ENCODE data around the gene PHEX.

Gene PHEX

GRCh38 chrX:22105971-22106370 is 73.8 kb downstream of the PHEX start:
- Mint-ChIP-seq H3K4me1 (ENCODE audit: low read depth) (peaks cover 18% of the 10 kb centered on the region), H3K27ac (no peak overlapping the region), H3K9me3 (no peaks in the 10 kb centered on the region), H3K4me3 (no peak overlapping the region), H3K36me3 (ENCODE audit: low read depth) (peaks cover 26% of the 10 kb centered on the region), H3K27me3 (no peaks in the 10 kb centered on the region)

GRCh38 chrX:22109442-22109841 is 77.3 kb downstream of the PHEX start:
- no peak overlapping the region for H3K4me3 Mint-ChIP-seq
- H3K27ac Mint-ChIP-seq: no peak overlapping the region
- H3K9me3 Mint-ChIP-seq: no peaks in the 10 kb centered on the region
- H3K4me1 Mint-ChIP-seq (ENCODE audit: low read depth): peaks cover 6% of the 10 kb centered on the region
- H3K27me3 Mint-ChIP-seq: no peaks in the 10 kb centered on the region
- H3K36me3 Mint-ChIP-seq (ENCODE audit: low read depth): peaks cover 14% of the 10 kb centered on the region

GRCh38 chrX:22110729-22111494 is 78.8 kb downstream of the PHEX start:
- Mint-ChIP-seq H3K27me3 (no peaks in the 10 kb centered on the region), H3K27ac (no peak overlapping the region), H3K4me3 (no peak overlapping the region), H3K9me3 (no peaks in the 10 kb centered on the region), H3K4me1 (ENCODE audit: low read depth) (peaks cover 5% of the 10 kb centered on the region), H3K36me3 (ENCODE audit: low read depth) (peaks cover 15% of the 10 kb centered on the region)

DNA sequence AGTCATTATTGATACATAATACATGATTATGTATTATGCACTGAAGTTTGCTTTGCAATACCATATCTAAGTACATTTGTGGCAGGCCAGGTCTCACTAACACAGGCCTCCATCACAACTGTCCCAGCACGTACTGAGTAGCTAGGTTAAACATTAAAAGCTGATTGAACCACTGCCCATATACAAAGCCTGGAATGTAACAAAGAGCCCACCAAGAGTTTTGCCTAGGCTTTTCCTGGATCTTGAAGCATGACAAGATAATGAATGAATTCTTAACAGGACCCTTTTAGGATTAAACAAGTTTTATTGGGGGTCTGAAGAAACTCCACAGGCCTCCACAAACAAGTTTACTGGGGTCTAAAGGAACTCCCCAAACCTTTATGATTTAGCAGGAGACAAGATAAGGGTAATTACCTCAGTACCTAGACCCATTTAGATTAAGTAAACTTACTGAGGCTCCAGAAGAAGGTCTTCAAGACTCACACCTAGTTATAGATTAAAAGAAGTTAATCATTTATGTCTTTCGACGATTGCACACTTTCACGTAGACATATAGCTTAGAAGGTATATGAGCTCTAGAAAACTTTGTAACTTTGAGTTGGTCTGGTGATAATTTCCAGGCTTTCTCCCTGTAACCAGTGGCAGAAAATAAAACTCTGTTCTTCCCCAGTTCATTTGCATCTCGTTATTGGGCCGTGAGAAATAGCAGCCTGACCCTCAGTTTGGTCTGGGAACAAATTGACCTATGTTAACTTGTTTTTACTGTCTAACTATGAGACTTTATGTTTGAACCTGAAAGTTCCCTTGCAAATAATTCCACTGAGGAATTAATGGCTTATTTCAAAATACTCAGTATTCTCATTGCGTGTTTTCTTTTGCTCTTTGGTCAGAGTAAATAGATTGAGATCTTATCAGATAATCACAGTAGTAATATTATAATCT is 84.8 kb downstream of the PHEX start:
- H3K4me1 Mint-ChIP-seq (ENCODE audit: low read depth): peaks cover 4% of the 10 kb centered on the region
- H3K27me3 Mint-ChIP-seq: no peaks in the 10 kb centered on the region
- no peaks in the 10 kb centered on the region for H3K9me3 Mint-ChIP-seq
- H3K36me3 Mint-ChIP-seq (ENCODE audit: low read depth): peaks cover 22% of the 10 kb centered on the region
- no peak overlapping the region for H3K4me3 Mint-ChIP-seq
- H3K27ac Mint-ChIP-seq: no peak overlapping the region

DNA sequence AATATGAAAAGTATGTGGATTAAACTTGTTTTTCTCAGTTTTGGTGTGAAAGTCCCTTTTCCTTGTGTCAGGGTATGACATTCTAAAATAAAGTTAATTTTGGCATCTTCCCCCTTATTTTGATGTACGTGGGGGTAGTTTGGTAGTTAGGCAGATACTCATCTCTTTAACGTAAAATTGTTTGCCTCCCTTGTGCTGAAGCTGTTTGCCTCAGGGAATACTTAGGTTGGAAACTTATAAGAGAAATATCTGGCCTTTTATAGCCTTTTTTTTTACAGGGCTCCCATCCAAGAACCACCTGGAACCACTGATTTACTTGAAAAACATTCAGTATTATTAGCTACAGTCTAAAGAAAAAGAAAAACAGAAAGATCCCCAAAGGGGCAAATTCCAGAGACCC is 85.5 kb downstream of the PHEX start:
- no peaks in the 10 kb centered on the region for H3K27me3 Mint-ChIP-seq
- H3K27ac Mint-ChIP-seq: no peak overlapping the region
- H3K36me3 Mint-ChIP-seq (ENCODE audit: low read depth): peaks cover 22% of the 10 kb centered on the region
- no peak overlapping the region for H3K4me3 Mint-ChIP-seq
- no peaks in the 10 kb centered on the region for H3K9me3 Mint-ChIP-seq
- H3K4me1 Mint-ChIP-seq (ENCODE audit: low read depth): peaks cover 4% of the 10 kb centered on the region

DNA sequence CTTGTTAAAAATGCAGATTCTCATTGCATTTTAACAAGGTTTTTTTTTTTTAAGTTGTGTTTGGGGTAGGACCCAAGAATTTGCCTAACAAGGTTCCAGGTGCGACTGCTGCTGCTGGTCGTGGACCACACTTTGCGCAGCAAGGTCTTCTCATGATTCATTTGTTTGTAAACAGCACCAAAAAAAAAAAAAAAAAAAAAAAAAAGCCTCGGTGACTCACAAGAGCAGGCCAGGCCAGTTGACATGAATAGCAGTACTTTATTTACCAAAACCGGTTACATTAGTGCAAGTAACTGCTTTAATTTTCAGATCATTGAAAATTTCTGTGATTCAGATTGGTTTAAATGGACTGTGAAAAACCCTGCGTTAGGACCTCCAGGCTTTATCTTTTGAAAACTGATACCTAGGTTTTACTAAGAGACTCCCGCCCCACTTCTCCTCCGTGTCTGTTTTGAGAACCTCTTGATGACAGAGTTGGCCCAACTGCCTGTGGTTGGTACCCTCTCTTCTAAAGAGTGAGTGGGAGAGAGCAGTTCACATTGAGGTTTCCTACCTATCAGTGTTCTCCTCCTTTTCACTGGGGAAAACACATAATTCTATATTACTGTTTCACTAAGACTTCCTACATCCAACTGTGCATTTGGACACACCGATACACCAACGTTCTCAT is 86.2 kb downstream of the PHEX start:
- H3K4me1 Mint-ChIP-seq (ENCODE audit: low read depth): peaks cover 4% of the 10 kb centered on the region
- H3K27ac Mint-ChIP-seq: no peak overlapping the region
- no peak overlapping the region for H3K4me3 Mint-ChIP-seq
- no peaks in the 10 kb centered on the region for H3K9me3 Mint-ChIP-seq
- H3K36me3 Mint-ChIP-seq (ENCODE audit: low read depth): peaks cover 22% of the 10 kb centered on the region
- H3K27me3 Mint-ChIP-seq: no peaks in the 10 kb centered on the region

- no peak overlapping the region for H3K4me3 Mint-ChIP-seq
- peaks cover 5% of the 10 kb centered on the region for H3K4me1 Mint-ChIP-seq (ENCODE audit: low read depth)
- H3K36me3 Mint-ChIP-seq (ENCODE audit: low read depth): peaks cover 10% of the 10 kb centered on the region
- H3K9me3 Mint-ChIP-seq: no peaks in the 10 kb centered on the region
- no peak overlapping the region for H3K27ac Mint-ChIP-seq
- H3K27me3 Mint-ChIP-seq: no peaks in the 10 kb centered on the region
These were observed 89.0 kb downstream of the PHEX start for GRCh38 chrX:22121161-22121560.

- no peaks in the 10 kb centered on the region for H3K9me3 Mint-ChIP-seq
- peaks cover 4% of the 10 kb centered on the region for H3K27me3 Mint-ChIP-seq
- H3K4me3 Mint-ChIP-seq: no peak overlapping the region
- peaks cover 9% of the 10 kb centered on the region for H3K4me1 Mint-ChIP-seq (ENCODE audit: low read depth)
- no peak overlapping the region for H3K27ac Mint-ChIP-seq
- H3K36me3 Mint-ChIP-seq (ENCODE audit: low read depth): peaks cover 8% of the 10 kb centered on the region
These were observed 90.4 kb downstream of the PHEX start for GRCh38 chrX:22122510-22122909.

DNA sequence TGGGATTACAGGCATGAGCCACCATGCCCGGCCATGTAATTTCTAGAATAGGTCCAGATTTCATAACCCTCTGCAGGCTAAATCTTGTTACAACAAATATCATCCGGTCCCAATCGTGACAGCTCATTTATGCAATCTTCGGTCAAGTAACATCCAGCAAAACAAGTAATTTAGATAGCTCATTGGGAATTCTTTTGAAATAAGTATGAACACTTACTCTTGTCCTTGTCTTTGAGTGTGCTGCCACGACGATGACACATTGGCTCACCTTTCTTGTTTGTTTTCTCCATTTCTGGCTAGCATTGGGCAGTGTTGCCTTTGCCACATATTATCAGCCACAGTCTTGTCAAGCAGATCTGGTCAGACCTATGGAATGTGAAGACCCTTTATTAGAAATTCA is 92.0 kb downstream of the PHEX start:
- Mint-ChIP-seq H3K4me1 (ENCODE audit: low read depth) (peaks cover 5% of the 10 kb centered on the region), H3K4me3 (no peak overlapping the region), H3K9me3 (no peaks in the 10 kb centered on the region), H3K27me3 (peaks cover 4% of the 10 kb centered on the region), H3K36me3 (ENCODE audit: low read depth) (peaks cover 4% of the 10 kb centered on the region), H3K27ac (no peak overlapping the region)

- Mint-ChIP-seq H3K9me3 (no peaks in the 10 kb centered on the region), H3K27me3 (peaks cover 4% of the 10 kb centered on the region), H3K27ac (no peak overlapping the region), H3K4me3 (no peak overlapping the region), H3K4me1 (ENCODE audit: low read depth) (peaks cover 10% of the 10 kb centered on the region), H3K36me3 (ENCODE audit: low read depth) (peaks cover 6% of the 10 kb centered on the region)
These were observed 93.4 kb downstream of the PHEX start for GRCh38 chrX:22125481-22125880.

DNA sequence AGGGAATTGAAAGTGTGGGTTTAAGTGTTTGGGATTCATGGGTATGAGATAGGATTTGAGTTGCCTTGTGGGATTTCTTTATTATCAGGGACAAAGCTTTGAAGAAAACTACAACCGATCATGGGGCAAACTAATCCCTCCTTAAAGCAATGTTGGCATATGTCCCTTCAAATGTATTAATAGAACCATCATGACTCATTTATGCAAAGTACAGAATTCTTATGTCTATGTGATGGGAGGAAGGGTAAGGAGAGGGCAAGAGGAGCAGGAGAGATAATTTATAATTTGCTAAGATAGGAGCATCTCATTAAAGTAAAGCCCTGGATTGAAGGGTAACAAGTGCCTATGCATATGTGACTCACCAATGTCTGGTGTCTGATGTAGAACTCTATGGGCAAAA is 94.2 kb downstream of the PHEX start:
- no peaks in the 10 kb centered on the region for H3K9me3 Mint-ChIP-seq
- peaks cover 4% of the 10 kb centered on the region for H3K27me3 Mint-ChIP-seq
- H3K4me3 Mint-ChIP-seq: no peak overlapping the region
- no peak overlapping the region for H3K27ac Mint-ChIP-seq
- peaks cover 10% of the 10 kb centered on the region for H3K4me1 Mint-ChIP-seq (ENCODE audit: low read depth)
- H3K36me3 Mint-ChIP-seq (ENCODE audit: low read depth): peaks cover 5% of the 10 kb centered on the region

DNA sequence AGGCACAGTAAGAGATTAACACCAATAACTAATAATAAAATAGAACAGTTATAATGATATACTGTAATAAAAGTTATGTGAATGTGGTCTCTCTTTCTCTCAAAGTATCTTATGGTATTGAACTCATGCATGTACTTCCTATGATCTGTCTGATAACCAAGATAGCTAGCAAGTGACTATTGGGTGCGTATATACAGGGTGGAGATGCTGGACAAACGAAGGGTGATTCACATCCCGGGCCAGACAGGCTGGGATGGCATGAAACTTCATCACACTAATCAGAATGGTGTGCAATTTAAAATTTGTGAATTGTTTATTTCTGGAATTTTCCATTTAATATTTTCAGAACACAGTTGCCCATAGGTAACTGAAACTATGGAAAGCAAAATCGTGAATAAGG is 96.8 kb downstream of the PHEX start:
- Mint-ChIP-seq H3K4me3 (no peak overlapping the region), H3K36me3 (ENCODE audit: low read depth) (peaks cover 5% of the 10 kb centered on the region), H3K9me3 (no peaks in the 10 kb centered on the region), H3K27ac (no peak overlapping the region), H3K27me3 (peaks cover 4% of the 10 kb centered on the region), H3K4me1 (ENCODE audit: low read depth) (peaks cover 10% of the 10 kb centered on the region)

DNA sequence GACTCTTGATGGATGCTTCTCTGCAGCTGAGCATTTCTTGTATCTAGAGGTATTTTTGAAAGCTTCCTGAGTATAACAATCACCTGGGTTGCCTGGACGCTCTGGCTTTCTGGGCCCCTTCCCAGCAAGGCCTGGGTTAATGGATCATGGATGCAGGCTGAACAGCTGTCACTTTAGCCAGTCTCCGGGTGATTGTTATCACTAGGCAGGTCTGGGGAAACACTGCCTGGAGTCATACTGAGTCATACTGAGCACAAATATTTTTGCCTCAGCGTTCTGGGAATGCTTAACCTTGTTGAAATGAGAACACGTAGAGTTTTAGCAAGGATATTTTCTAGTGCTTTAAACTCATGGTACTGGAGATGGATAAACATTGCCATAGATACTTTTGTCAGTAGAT is 102.6 kb downstream of the PHEX start:
- Mint-ChIP-seq H3K9me3 (no peaks in the 10 kb centered on the region), H3K4me3 (no peak overlapping the region), H3K27me3 (no peaks in the 10 kb centered on the region), H3K4me1 (ENCODE audit: low read depth) (peaks cover 23% of the 10 kb centered on the region), H3K27ac (no peak overlapping the region), H3K36me3 (ENCODE audit: low read depth) (peaks cover 9% of the 10 kb centered on the region)

- Mint-ChIP-seq H3K4me1 (ENCODE audit: low read depth) (peaks cover 20% of the 10 kb centered on the region), H3K9me3 (no peaks in the 10 kb centered on the region), H3K36me3 (ENCODE audit: low read depth) (peaks cover 9% of the 10 kb centered on the region), H3K27me3 (no peaks in the 10 kb centered on the region), H3K27ac (peak overlapping the region; percentile 72), H3K4me3 (no peak overlapping the region)
These were observed 103.1 kb downstream of the PHEX start for GRCh38 chrX:22135171-22135711.

Measured in stimulated activated naive CD8-positive, alpha-beta T cell treated with anti-CD3 and anti-CD28 coated beads, Interleukin-15, Interleukin-2, amounts not matched to agents 100 ng/mL and 50 ng/mL, for 24 hours (primary cell).